PC-9 (cell line): Measurements from ENCODE around the gene SLAMF8.

Experiments
- CTCF ChIP-seq: fragments of 200-600 bp; sonication (generic); conservative IDR thresholded peaks from 2 replicates; pipeline ENCODE4 v1.6.1; 2017; ENCODE audit warnings: mixed run types, antibody characterized with exemption, mild to moderate bottlenecking, moderate library complexity
- EZH2 ChIP-seq: fragments of 200-600 bp; sonication (generic); IDR thresholded peaks from 2 replicates; pipeline ENCODE4 v1.8.0; 2017; ENCODE audit warnings: antibody characterized with exemption, low read depth

- no peak for TF ChIP-seq CTCF
- TF ChIP-seq EZH2: no peak
These were observed 19.3 kb downstream of the SLAMF8 start for GRCh38 chr1:159845751-159846629.
